Endothelial cell of umbilical vein (primary cell): Measurements from ENCODE around the gene CIC. TPM values are rescaled to one million over a fixed set of nuclear protein-coding genes. Genes with fewer than 3 reads are reported as not detected.
A peak's percentile ranks its signal among the peaks of the same experiment; 100 is the strongest.

ENCODE experiments used
- BruUV-seq: library from RNA; stranded (reverse); fragments of 400-500 nt; replicated peaks from 2 replicates; lab custom pipeline; 2021; lab: Mats Ljungman, UMichigan
- CTCF ChIA-PET: fragments of 300-600, 350-600 bp; sonication (Branson Sonifier 250); formaldehyde crosslinking; loops from one replicate; lab custom pipeline; 2021; ENCODE audit warnings: antibody characterized with exemption, inconsistent platforms; lab: Charles Lee
- POLR2A ChIA-PET: fragments of 300-600, 350-600 bp; sonication (Branson Sonifier 250); formaldehyde crosslinking; loops from one replicate; lab custom pipeline; 2021; ENCODE audit warnings: antibody characterized with exemption, inconsistent platforms; lab: Charles Lee
- DNase-seq: peaks from one replicate; pipeline ENCODE4 v3.0.0-alpha.2; 2011; ENCODE audit warnings: low read depth, low spot score
- FAIRE-seq: peaks from 2 replicates; lab custom pipeline; 2011; peaks lifted over from hg19 to GRCh38; lab: Jason Lieb, UNC
- H2AFZ ChIP-seq: 2 replicates; pipeline ENCODE4 v1.6.0; 2012; ENCODE audit warnings: low read depth, low read length, control low read depth, inconsistent platforms
- H3K27ac ChIP-seq: 2 replicates; pipeline ENCODE4 v1.5.1; 2011; ENCODE audit warnings: low read depth, mild to moderate bottlenecking, control low read depth, low read length, moderate library complexity; ENCODE audit not compliant: insufficient read depth
- H3K27me3 ChIP-seq, 2 experiments: 2 replicates each; pipeline versions ENCODE4 v1.6.0 to v1.6.1; 2011; ENCODE audit warnings: low read length in 2 of 2, mixed read lengths in 1 of 2; ENCODE audit not compliant: control insufficient read depth in 2 of 2, insufficient read depth in 2 of 2
- H3K36me3 ChIP-seq, 2 experiments: 2 replicates in 1 of 2; 3 replicates in 1 of 2; pipeline ENCODE4 v1.5.1; 2011; ENCODE audit warnings: low read length in 2 of 2, mild to moderate bottlenecking in 1 of 2, moderate library complexity in 1 of 2; ENCODE audit not compliant: control insufficient read depth in 2 of 2, insufficient read depth in 2 of 2; ENCODE audit errors: extremely low read depth in 1 of 2
- H3K4me1 ChIP-seq: 3 replicates; pipeline ENCODE4 v1.5.1; 2011; ENCODE audit warnings: mild to moderate bottlenecking, low read length; ENCODE audit not compliant: control insufficient read depth, insufficient read depth; ENCODE audit errors: extremely low read depth
- H3K4me2 ChIP-seq: 2 replicates; pipeline ENCODE4 v1.6.1; 2011; ENCODE audit warnings: low read length, control low read depth, mixed read lengths; ENCODE audit not compliant: insufficient read depth
- H3K4me3 ChIP-seq, 3 experiments: fragments of 200-600 bp in 1 of 3; sonication (generic), shearing (Covaris generic) in 1 of 3; replicated peaks in 1 of 3; 2 replicates each; pipeline ENCODE4 v1.5.1; 2011 to 2016; ENCODE audit warnings: control low read depth in 3 of 3, low read length in 3 of 3, mild to moderate bottlenecking in 2 of 3, inconsistent platforms in 1 of 3, low read depth in 1 of 3, moderate library complexity in 1 of 3; ENCODE audit not compliant: insufficient read depth in 1 of 3
- H3K79me2 ChIP-seq: 2 replicates; pipeline ENCODE4 v1.6.0; 2012; ENCODE audit warnings: low read length, inconsistent platforms; ENCODE audit not compliant: control insufficient read depth, insufficient read depth
- H3K9ac ChIP-seq: replicated peaks from 2 replicates; pipeline ENCODE3; 2011; ENCODE audit warnings: low read length, control low read depth; ENCODE audit not compliant: insufficient read depth; ENCODE audit errors: extremely low read depth
- H3K9me1 ChIP-seq: replicated peaks from 3 replicates; pipeline ENCODE4 v1.6.0; 2011; ENCODE audit warnings: mild to moderate bottlenecking, low read length; ENCODE audit not compliant: control insufficient read depth, insufficient read depth; ENCODE audit errors: extremely low read depth
- H3K9me3 ChIP-seq: replicated peaks from 2 replicates; pipeline ENCODE4 v1.5.1; 2012; ENCODE audit warnings: low read length, inconsistent platforms; ENCODE audit not compliant: control insufficient read depth, insufficient read depth
- H4K20me1 ChIP-seq: replicated peaks from 2 replicates; pipeline ENCODE3; 2011; ENCODE audit warnings: mild to moderate bottlenecking, low read length; ENCODE audit not compliant: control insufficient read depth, insufficient read depth; ENCODE audit errors: extremely low read depth
- CTCF ChIP-seq, 2 donors: IDR thresholded peaks; 1 replicate in 1 of 2; 2 replicates in 1 of 2; pipeline ENCODE4 v1.5.1; 2011; ENCODE audit warnings: low read length in 2 of 2, mild to moderate bottlenecking in 2 of 2, moderate library complexity in 2 of 2, control low read depth in 1 of 2, inconsistent platforms in 1 of 2, low read depth in 1 of 2; ENCODE audit not compliant: insufficient read depth in 1 of 2; ENCODE audit errors: extremely low read depth in 1 of 2
- EZH2 ChIP-seq: IDR thresholded peaks from 2 replicates; pipeline ENCODE4 v1.6.1; 2012; ENCODE audit warnings: borderline replicate concordance, low read depth, mild to moderate bottlenecking, moderate library complexity, low read length, inconsistent platforms; ENCODE audit not compliant: severe bottlenecking
- FOS ChIP-seq: IDR thresholded peaks from 2 replicates; pipeline ENCODE4 v1.6.1; 2011; ENCODE audit warnings: mild to moderate bottlenecking, low read length, moderate library complexity, borderline replicate concordance; ENCODE audit not compliant: insufficient read depth
- GATA2 ChIP-seq: IDR thresholded peaks from 2 replicates; pipeline ENCODE4 v1.7.0; 2011; ENCODE audit warnings: low read depth, mild to moderate bottlenecking, moderate library complexity, mixed read lengths, low read length; ENCODE audit not compliant: insufficient read length, insufficient read depth
- JUN ChIP-seq: IDR thresholded peaks from 2 replicates; pipeline ENCODE4 v1.6.1; 2011; ENCODE audit warnings: borderline replicate concordance, low read depth; ENCODE audit not compliant: insufficient read length, insufficient read depth
- MAX ChIP-seq: IDR thresholded peaks from 2 replicates; pipeline ENCODE4 v1.6.1; 2011; ENCODE audit not compliant: insufficient read depth, insufficient read length
- MYC ChIP-seq: IDR thresholded peaks from one replicate; pipeline ENCODE4 v1.6.1; 2011; ENCODE audit warnings: mild to moderate bottlenecking, low read depth, low read length
- POLR2A ChIP-seq: IDR thresholded peaks from 2 replicates; pipeline ENCODE4 v1.6.1; 2012; ENCODE audit warnings: low read depth, mild to moderate bottlenecking, control low read depth, low read length
- POLR2AphosphoS5 ChIP-seq: IDR thresholded peaks from 2 replicates; pipeline ENCODE4 v1.6.1; 2012; ENCODE audit warnings: low read depth, mild to moderate bottlenecking, control low read depth, low read length, moderate library complexity; ENCODE audit not compliant: insufficient read depth
- dilution Hi-C: fragments of 300-500 bp; cut with MboI; formaldehyde crosslinking; loops from one replicate; pipeline ENCODE4 v1.15.0; 2019; ENCODE audit warnings: low sequenced_read_pairs; ENCODE audit not compliant: extremely low pct_ligation_motif_present
- intact Hi-C: fragments of 100-400 bp; cut with micrococcal nuclease; formaldehyde crosslinking; loops from one replicate; pipeline ENCODE4 v1.10.0; 2022
- polyA plus RNA-seq, 4 experiments: library from polyadenylated mRNA; depleted of rRNA in 3 of 4; stranded (reverse) in 3 of 4; unstranded in 1 of 4; fragments of >200 nt; gene quantifications; 2 replicates each; pipeline versions ENCODE4 v1.2.1 to v1.2.3, GENCODE V29; 2011 to 2012; ENCODE audit warnings: missing spikeins in 1 of 4
- total RNA-seq: library from RNA; stranded (reverse); gene quantifications from 2 replicates; pipeline ENCODE4 v1.2.3, GENCODE V29; 2021

The CIC gene
- total and polyA plus RNA-seq, 2 donors (not counting 3 experiments of a cell fraction or from before 2014, with no cell fraction given) = 18.4 to 86.0 TPM

GRCh38 chr19:42220751-42221097 lies 48.3 kb upstream of the CIC start:
- CTCF ChIA-PET = interaction anchor here (1.0 to 1.5 kb wide), 4 partner anchors 13 to 59 kb away, joined by 4 to 5 read pairs (median 4); partner anchors contain the start of gene GSK3A
- intact Hi-C loops (loop anchor here (1.0 kb wide), 1 partner anchor 22 kb away; the partner anchor contains the start of gene GSK3A), dilution Hi-C loops (no loop called here)
- TF ChIP-seq GATA2 (no peak), JUN (no peak), MYC (no peak), MAX (no peak), POLR2AphosphoS5 (no peak), POLR2A (no peak), EZH2 (no peak), FOS (no peak), CTCF (IDR thresholded peaks at IDR 0.05; ENCODE audit: extremely low read depth in 1 of 2, insufficient read depth in 1 of 2, low read depth in 1 of 2, low read length in 2 of 2) (no peak)
- Histone ChIP-seq H3K9me3 (no peaks in the 10 kb centered on the region), H2AFZ (peak overlapping the region; percentile 17), H4K20me1 (no peaks in the 10 kb centered on the region), H3K4me3 (peak overlapping the region; percentile 63 to 90 (median 83)), H3K9me1 (no peaks in the 10 kb centered on the region), H3K9ac (peak overlapping the region; percentile 93), H3K4me1 (peaks cover 24% of the 10 kb centered on the region), H3K36me3 (peaks cover 10 to 13% of the 10 kb centered on the region in 2 experiments), H3K79me2 (peaks cover 48% of the 10 kb centered on the region), H3K27ac (peak overlapping the region; percentile 54), H3K4me2 (peak overlapping the region; percentile 90), H3K27me3 (no peaks in the 10 kb centered on the region)
- DNase-seq (peak; percentile 12), FAIRE-seq (no peak)
- BruUV-seq = no TSS peak
- POLR2A ChIA-PET = no interaction called here
